ENCODE results near the gene LMNB1.

DNA sequence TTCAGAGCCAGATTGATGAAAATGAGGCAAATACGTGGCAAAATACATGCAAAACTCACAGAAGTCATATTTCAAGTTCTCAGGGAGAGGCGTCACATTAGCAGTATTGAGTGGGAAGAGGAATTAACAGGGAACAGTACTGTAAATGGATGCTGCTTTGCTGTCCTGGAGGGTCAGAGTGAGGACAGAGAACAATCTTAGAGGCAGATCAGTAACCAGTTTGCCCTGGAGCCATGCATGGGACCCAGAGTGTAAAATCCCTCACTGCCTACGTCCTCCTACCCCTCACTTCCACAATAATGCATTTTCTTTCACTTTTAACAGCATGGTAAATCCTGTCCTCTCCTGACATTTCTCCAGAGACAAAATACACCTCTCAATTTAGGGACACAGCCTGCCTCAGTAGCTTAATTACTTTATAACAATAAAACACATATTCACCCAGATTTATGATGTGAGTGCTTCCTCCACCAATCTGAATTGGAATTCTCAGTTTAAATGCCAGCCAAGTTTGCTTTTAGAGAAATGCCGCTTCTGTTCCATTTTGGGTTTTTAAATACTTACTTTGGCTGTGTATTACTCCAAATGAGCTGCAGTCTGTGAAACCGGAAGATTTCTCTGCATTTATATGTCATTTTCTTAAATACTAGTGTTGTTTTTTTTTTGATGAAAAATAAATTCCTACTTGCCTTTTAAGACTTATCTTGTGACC is 70.0 kb downstream of the LMNB1 start:
- TF ChIP-seq, protein P1, sequence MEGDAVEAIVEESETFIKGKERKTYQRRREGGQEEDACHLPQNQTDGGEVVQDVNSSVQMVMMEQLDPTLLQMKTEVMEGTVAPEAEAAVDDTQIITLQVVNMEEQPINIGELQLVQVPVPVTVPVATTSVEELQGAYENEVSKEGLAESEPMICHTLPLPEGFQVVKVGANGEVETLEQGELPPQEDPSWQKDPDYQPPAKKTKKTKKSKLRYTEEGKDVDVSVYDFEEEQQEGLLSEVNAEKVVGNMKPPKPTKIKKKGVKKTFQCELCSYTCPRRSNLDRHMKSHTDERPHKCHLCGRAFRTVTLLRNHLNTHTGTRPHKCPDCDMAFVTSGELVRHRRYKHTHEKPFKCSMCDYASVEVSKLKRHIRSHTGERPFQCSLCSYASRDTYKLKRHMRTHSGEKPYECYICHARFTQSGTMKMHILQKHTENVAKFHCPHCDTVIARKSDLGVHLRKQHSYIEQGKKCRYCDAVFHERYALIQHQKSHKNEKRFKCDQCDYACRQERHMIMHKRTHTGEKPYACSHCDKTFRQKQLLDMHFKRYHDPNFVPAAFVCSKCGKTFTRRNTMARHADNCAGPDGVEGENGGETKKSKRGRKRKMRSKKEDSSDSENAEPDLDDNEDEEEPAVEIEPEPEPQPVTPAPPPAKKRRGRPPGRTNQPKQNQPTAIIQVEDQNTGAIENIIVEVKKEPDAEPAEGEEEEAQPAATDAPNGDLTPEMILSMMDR (IDR thresholded peaks at IDR 0.05) = no peak
- TF ChIP-seq POLR2A (IDR thresholded peaks at IDR 0.05) = no peak
